Stimulated activated CD4-positive, alpha-beta T cell treated with anti-CD3 and anti-CD28 coated beads, Interleukin-15, amount 100 ng/mL, for 1 hour (primary cell): ENCODE results near the gene INKA1.
A peak's percentile ranks its signal among the peaks of the same experiment; 100 is the strongest.
"Not testable (repeated sequence)": the region's sequence is repeated elsewhere in the genome, so short reads cannot be mapped to it uniquely, and the experiment has no call there.

Source experiments
- DNase-seq, 2 donors: peaks; one replicate each; pipeline ENCODE4 v3.0.0-alpha.2; 2020; ENCODE audit warnings: low read depth in 1 of 2, low spot score in 1 of 2

INKA1 gene

DNA sequence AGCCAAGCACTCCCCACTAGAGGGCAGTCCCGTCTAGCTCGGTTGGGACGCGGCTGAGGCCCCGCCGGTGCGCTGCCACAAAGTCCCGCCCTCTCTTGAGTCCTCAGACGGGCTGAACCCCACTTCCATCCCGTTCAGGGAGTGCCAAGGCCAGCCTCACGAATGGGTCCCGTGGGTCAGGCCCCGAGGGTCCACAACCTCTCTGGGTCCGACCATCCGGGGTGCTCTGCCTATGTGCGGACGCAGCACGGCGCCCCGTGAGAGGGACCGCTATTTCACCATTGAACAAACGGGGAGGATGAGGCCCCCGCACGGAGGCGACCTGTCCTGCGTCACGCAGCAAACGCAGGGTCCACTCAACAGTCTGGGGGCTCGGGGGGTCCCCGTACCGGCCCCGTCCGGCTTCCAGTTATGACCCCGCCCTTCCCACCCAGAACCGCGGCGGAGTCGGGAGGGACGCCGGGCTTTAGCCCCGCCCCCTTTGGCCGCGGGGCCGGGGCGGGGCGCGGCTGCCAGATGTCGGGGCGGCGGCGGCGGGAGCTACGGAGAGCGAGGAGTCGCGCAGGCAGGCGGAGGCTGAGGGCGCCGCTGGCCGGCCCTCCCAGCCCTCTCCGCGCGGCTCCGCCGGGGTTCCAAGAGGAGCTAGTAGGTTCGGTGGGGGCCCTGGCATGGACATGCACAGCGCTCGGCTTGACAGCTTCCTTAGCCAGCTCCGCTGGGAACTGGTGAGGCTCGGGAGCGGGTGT, at the start of gene INKA1:
Gene INKA1, plus strand, starts transcription at position 543 of the 746 bp plus-strand sequence. Its CDS starts 132 bp downstream, at position 675.
- peak; percentile 73 to 75 for DNase-seq

DNA sequence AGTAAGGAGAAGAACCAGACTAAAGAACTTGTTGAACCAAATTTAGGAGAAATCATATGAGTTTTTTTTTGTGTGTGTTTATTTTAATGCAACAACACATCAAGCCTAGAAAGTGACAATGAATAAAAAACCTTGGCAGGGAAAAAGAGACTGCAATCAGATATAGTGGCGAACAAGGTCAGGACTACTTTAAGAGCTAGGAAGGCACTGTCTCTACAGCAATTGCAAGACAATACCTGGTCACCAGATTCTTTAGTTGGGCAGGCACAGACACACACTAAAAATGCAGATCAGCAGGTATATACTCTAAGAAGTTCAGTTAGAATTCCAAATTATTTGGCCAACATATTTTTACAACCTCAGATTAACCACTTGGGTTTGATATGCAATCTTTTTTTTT, 48.5 kb upstream of the INKA1 start:
- no peak for DNase-seq

DNA sequence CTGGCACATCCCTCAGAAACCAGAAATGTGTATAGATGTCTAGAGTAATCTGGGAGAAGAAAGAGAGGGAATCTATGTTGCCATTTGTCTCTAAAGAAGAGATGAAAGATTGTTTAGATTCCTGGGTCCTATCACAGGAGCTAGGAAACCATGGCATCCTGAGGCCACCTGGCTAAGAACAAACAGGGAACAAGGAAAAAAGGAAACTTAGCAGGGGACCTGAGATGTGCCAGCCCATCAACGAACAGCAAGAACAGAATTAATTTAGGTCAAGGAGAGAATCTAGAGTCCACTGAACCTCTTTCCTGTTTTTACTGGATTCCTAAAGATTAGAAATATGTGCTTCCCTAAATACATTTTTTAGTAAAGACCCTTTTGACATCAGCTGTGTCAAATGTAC, 47.0 kb upstream of the INKA1 start:
- no peak for DNase-seq

DNA sequence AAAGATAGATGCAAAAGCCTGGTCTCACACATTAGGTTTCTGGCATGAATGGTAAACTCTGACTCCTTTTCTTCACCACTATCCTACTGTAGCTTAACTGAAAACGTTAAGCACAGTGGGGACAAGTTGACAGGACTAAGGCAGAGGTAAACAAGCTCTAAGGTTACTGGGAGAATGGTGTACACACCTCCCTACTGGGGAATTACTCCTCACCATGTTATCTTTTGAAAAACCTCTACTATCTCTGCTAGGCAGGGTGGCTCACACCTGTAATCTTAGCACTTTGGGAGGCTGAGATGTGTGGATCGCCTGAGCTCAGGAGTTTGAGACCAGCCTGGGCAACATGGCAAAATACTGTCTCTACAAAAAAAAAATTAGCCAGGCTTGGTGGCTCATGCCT, 45.9 kb upstream of the INKA1 start:
- DNase-seq = no peak

DNA sequence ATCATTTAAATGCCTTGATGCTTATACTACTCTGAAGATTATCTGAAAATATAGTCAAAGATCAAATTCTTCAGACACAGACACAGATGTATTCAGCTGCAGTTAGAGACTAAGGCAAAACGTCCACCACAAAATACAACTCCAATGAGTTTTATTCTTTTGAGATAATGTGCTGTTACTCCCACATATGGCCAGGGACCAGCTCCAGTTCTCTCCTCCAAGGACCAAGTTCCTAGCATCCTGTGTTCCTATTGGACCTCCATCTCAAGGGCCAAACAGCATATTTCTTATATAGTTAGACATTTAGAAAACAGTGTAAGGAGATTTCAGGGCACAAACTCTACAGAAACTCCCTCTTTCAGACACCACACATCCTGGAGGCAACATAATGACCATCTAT, 43.8 kb upstream of the INKA1 start:
- no peak for DNase-seq

DNA sequence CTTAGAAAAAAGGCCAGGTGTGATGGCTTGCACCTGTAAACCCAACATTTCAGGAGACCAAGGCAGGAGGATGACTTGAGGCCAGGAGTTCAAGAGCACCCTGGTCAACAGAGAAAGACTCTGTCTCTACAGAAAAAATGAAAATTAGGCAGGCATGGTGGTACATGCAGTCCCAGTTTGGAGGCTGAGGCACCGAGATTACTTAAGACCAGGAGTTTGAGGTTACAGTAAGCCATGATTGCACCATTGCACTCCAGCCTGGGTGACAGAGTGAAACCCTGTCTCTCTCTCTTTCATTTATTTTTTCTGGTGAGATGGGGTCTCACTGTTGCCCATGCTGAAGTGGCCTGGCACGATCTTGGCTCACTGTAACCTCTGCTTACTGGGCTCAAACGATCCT, 41.4 kb upstream of the INKA1 start:
- no peak for DNase-seq

DNA sequence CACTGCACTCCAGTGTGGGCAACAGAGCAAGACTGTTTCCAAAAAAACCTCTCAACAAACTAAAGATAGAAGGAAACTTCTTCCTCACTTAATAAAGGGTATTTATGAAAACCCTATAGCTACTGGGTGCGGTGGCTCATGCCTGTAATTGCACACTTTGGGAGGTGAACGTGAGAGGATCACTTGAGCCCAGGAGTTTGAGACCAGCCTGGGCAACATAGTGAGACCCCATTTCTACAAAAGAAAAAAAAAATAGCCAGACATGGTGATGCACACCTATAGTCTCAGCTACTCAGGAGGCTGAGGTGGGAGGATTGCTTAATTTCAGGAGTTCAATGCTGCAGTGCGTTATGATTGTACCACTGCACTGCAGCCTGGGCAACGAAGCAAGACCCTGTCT, 39.1 kb upstream of the INKA1 start:
- DNase-seq = no peak

DNA sequence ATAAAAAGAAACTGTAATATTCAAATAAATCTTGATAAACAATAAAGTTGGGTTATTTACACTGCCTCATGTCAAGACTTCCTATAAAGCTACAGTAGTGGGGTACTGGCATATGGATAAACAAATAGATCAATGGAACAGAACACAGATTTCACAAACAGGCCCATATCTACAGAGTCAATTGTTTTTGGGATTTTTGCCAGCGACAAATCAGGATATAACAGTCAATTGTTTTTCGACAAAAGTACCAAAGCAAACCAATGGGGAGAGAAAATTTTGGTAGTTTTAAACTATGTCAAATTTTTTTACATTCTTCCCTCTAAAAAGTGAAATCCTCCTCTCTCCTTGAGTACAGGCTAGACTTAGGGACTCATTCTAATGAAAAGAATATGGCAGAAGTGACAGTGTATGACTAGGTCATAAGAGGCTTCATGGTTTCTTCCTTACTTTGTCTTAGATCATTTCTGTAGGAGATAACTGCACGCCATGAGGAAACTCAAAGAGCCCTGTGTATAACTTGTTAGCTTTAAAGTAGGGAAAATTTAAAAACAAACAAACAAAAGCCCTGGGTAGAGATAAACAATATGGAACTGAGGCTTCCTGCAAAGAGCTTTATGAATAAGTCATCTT, 33.7 kb upstream of the INKA1 start:
- DNase-seq = no peak

DNA sequence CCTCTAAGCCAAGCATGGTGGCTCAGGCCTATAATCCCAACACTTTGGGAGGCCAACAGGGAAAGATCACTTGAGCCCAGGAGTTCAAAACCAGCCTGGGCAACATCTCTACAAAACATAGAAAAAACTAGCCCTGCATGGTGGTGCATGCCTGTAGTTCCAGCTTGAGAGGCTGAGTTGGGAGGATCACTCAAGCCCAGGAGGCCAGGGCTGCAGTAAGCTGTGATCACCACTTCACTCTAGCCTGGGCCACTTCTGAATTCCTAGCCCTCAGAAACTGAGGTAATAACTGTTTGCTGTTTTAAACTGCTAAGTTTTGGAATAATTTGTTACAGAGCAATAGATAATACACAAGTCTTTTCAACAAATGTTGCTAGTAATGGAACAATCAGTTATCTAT, 33.1 kb upstream of the INKA1 start:
- DNase-seq = no peak

DNA sequence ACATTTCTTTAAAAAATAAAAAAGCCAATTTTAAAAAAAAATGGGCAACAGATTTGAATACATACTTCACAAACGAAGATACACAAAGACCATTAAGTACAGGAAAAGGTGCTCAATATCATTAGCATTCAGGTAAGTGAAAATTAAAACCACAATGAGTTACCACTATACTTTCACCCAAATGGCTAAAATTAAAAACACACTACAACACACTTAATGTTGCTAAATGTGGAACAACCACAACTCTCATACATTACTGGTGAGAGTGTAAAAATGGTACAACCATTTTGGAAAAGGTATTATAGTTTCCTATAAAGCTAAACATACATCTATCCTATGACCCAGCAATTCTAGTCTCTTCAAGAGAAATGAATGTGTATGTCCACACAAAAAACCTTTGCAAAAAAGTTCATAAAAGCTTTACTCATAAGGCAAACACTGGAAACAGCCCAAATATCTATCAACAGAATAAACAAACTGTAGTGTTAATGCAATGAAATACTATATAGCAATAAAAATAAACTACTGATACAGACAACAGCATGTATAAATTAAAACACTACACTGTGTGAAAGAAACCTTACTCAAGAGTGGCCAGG, 31.6 kb upstream of the INKA1 start:
- DNase-seq = no peak

DNA sequence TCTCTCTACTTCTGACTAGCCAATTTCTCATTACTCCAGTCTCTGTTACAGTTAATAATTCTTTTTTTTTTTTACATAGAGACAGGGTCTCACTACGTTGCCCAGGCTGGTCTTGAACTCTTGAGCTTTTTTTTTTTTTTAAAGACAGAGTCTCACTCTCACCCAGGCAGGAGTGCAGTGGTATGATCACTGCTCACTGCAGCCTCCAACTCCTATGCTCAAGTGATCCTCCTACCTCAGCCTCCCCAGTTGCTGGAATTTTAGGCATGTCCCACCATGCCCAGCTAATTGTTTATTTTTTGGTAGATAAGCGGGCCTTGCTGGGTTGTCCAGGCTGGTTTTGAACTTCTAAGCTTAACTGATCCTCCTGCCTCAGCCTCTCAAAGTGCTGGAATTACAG, 30.4 kb upstream of the INKA1 start:
- DNase-seq = no peak

DNA sequence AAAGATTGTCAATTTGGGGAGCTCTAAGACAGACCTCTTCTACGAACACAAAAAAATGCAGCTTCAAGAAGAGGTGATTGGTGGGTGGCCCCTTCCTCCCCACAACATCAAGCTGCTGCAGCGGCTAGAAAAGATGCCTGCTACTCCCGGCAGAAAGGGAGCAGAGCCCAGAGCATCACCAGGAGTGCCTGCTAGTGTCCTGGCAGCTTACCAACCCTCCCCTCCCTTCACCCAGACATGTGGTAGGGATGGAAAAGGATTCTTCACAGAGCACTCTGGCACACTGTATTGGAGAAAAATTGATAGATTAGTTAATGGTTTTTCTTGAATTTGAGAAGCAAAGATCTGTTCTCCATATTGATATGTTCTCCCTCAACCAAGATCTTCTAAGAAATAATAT, 27.5 kb upstream of the INKA1 start:
- DNase-seq = no peak

DNA sequence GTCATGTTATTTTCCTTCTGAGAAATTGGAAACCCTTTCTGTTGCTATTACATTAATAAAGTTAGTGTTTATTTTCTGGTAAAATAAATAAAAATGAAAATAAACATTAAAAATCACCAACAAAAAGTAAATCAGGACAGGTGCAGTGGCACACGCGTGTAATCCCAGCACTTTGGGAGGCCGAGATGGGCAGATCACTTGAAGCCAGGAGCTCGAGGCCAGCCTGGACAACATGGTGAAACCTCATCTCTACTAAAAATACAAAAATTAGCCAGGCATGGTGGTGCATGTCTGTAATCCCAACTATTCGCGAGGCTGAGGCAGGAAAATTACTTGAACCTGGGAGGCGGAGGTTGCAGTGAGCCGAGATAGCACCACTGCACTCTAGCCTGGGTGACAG, 27.0 kb upstream of the INKA1 start:
- DNase-seq = not testable (repeated sequence)

DNA sequence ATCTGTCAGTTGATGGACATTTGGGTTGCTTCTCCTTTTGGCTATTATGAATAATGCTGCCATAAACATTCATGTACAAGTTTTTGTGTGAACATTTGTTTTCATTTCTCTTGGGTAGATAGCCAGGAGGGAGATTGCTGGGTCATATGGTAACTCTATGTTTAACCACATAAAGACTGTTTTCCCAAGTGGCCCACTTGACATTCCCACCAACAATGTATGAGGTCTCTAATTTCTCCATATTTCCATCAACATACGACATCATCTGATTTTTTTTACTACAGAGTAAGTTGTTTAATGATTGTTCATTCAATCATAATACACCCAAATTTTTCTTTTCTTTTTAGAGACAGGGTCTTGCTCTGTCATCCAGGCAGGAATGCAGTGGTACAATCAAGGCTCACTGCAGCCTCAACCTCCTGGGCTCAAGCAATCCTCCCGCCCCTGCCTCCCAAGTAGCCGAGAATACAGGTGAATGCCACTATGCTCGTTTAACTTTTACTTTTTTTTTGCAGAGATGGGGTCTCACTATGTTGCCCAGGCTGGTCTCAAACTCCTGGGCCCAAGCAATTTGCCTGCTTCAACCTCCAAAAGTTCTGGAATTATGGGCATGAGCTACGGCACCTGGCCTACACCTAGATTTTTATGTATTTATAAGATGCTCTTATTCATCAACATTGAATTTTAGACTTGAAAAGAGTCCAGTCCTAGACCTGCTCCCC, 23.5 kb upstream of the INKA1 start:
- DNase-seq = no peak

DNA sequence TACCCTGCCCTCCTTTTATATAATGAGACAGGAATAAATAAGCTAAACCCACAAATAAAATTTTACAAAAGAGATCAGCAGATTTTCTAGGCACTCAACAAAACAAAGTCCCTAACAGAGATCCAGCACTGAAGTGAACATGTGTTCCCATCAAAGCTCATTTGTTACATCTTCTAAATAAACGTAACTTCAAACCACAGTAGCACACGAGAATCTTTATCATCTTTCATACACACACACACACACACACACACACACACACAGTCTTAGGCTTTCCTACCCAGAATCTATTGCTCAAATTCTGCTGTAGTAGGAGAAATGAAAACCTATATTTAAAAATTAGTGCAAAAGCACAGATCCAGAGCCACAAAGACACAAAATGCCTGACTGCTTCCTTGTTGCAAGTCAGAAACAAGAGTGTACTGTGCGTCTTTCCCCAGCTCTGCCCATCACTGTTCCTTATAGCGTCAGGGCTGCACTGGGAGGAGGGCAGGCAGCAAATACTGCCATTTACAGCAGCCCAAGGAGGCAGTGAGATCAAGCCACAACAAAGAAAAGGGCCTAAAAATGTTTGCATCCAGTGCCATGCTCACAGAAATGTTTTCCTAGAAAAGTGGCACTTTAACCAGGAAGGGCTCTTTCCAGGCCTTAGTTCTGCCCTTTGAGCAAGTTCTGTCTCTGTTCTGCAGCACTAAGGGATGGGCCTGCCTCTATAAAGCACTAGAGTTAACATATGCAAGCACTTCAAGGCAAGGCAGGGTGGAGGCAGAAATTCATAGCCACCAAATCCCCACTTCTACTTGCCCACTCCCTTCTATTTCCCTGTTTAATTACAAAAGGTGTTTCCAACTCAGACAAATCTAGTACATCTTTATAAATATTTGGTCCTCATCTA, 22.7 kb upstream of the INKA1 start:
- DNase-seq = no peak

DNA sequence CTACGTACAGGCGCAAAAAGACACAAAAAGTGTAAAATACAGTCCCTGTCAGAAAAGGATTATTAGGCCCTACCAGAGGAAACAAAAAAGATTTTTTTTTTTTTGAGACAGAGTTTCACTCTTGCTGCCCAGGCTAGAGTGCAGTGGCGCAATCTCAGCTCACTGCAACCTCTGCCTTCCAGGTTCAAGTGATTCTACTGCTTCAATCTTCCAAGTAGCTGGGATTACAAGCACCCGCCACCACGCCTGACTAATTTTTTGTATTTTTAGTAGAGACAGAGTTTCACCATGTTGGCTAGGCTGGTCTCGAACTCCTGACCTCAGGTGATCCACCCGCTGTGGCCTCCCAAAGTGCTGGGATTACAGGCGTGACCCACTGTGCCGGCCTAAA, 22.1 kb upstream of the INKA1 start:
- not testable (repeated sequence) for DNase-seq

DNA sequence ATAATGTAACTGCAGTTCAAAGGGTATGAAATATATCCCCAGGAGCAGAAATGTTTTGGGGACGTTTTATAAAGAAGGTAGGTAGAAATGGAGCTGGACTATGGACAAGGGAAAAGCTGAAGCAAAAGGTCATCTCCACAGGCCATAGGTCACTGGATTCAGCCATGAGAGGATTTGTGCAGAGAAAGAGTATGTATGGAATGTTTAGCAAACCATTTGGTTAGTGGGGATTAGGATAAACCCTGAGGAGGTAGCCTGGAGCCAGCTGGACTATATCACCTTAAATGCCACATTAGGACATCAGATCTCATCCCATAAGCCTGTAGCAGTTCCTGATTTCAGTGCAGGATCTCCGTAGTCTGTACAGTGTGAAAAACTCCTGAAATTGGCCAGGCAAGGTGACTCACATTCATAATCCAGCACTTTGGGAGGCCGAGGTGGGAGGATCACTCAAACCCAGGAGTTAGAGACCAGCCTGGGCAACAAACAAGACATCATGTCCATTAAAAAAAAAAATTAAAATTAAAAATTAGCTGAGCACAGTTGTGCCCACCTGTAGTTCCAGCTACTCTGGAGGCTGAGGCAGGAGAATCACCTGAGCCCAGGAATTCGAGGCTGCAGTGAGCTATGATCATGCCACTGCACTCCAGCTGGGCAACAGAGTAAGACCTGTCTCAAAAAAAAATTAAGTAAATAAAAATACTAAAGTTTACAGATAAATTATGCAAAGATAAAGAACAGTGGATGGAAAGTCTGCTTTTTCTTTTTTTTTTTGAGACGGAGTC, 21.5 kb upstream of the INKA1 start:
- no peak for DNase-seq

DNA sequence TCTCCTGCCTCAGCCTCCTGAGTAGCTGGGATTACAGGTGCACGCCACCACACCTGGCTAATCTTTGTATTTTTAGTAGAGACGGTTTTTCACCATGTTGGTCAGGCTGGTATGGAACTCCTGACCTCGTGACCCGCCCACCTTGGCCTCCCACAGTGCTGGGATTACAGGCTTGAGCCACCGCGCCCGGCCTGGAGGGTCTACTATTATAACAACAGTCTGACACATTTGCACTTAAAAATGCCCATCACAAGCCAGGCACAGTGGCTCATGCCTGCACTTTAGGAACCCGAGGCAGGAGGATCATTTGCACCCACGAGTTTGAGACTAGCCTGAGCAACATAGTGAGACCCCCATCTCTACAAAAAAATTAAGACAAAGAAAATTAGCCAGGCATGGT, 20.8 kb upstream of the INKA1 start:
- DNase-seq = not testable (repeated sequence)

DNA sequence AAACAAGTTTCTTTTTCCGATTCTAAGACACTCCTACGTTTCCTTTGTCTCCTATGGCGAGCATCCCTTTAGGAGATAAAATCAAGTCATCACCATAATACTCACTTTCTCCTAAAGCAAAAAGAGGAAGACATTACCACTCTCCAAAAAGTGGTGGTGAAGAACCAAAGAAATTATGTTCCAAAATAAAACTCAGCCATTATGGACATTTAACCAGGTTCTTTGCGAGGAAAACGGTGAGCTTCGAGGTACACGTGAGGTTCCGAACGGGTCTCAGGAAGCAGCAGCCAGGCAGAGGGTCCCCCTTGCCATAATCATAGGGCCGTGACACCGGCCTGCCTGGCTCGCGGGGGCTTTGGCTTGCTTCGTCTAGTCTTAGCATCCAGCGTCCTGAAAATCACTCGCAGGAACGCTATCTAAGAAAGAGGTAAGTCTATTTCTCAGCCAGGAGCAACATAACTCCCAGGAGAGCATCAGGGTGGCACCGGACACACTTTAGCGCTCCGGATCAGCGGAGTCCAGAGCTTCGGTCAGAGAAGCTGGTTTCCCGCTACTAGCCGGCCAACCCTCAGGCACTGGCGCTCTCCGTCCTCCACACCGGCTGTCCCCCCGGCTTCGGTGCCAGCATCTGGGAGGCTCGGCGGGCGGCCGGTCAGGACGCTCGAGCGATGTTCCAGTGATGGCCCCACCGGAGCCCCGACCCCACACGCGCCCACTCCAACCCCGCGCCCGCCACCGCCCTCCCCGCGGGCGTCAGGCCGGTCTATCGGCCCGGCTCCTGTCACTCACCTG, 17.3 kb upstream of the INKA1 start:
- no peak for DNase-seq
